Cardiac muscle cell (in vitro differentiated cells and primary cell): ENCODE data around the gene STRN. TPM values are rescaled to one million over a fixed set of nuclear protein-coding genes. Genes with fewer than 3 reads are reported as not detected.
"Not testable (repeated sequence)": the region's sequence is repeated elsewhere in the genome, so short reads cannot be mapped to it uniquely, and the experiment has no call there.

Experiments used
- DNase-seq, 2 donors: peaks; one replicate each; pipeline versions ENCODE4 v3.0.0 to v3.0.0-alpha.2; 2010 to 2017; ENCODE audit warnings: low read depth in 1 of 2, low spot score in 1 of 2
- H3K27ac ChIP-seq: fragments of 200-600 bp; sonication (generic); 2 replicates; pipeline ENCODE4 v1.5.1; 2016
- H3K27me3 ChIP-seq: fragments of 200-600 bp; sonication (generic); 2 replicates; pipeline ENCODE4 v1.6.0; 2016; ENCODE audit warnings: control low read depth
- H3K36me3 ChIP-seq: fragments of 200-600 bp; sonication (generic); 2 replicates; pipeline ENCODE4 v1.5.1; 2016; ENCODE audit warnings: control low read depth
- H3K4me1 ChIP-seq: fragments of 200-600 bp; sonication (generic); 2 replicates; pipeline ENCODE4 v1.8.1; 2017; ENCODE audit warnings: low read depth, mild to moderate bottlenecking, mixed run types
- H3K4me3 ChIP-seq: fragments of 200-600 bp; sonication (generic); 2 replicates; pipeline ENCODE4 v1.5.1; 2016; ENCODE audit warnings: mild to moderate bottlenecking
- H3K9me3 ChIP-seq: fragments of 200-600 bp; sonication (generic); 2 replicates; pipeline ENCODE4 v1.5.1; 2017; ENCODE audit warnings: low read depth, mild to moderate bottlenecking, control low read depth
- polyA plus RNA-seq: library from polyadenylated mRNA; unstranded; fragments of >200 nt; fragmentation: Nextera tagmentation; extraction: Ambion mirVana; gene quantifications from 2 replicates; pipeline ENCODE4 v1.2.1, GENCODE V29; 2016
- total RNA-seq: library from RNA; depleted of rRNA; stranded (reverse); fragments of >200 nt; gene quantifications from 2 replicates; pipeline ENCODE4 v1.2.3, GENCODE V29; 2016
- TF ChIP-seq, protein P1 (sequence below): IDR thresholded peaks from 2 replicates; pipeline ENCODE4 v1.5.1; 2012; ENCODE audit warnings: low read depth, mild to moderate bottlenecking, low read length

The STRN gene
- total and polyA plus RNA-seq, 2 experiments from 2014 or later: 11.4 to 19.5 TPM

DNA sequence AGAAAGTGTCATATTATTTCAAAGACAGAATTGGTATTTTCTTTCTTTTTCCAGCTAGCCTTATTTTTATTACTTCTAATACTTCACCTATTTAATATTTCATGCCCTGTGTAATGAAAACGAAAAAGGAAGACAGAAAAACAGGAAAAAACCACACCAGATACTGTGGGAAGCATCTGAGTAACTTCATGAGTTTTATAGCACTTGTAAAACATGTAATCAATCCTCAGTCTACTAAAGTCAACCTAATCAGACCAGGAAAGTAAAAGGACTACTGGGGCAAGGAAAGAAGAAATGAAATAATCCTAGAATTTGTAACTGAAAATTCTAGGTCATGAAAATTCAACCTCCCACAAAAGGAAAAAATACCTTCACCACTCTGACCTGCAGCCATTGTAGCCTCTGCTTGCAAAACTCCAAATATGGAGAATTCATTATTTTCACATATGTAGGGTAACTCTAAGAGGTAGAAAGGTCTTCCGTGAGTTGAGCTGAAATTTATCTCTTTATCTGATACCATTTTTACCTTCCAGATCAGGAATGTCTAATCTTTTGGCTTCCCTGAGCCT lies 34.7 kb upstream of the STRN start:
- TF ChIP-seq, protein P1, sequence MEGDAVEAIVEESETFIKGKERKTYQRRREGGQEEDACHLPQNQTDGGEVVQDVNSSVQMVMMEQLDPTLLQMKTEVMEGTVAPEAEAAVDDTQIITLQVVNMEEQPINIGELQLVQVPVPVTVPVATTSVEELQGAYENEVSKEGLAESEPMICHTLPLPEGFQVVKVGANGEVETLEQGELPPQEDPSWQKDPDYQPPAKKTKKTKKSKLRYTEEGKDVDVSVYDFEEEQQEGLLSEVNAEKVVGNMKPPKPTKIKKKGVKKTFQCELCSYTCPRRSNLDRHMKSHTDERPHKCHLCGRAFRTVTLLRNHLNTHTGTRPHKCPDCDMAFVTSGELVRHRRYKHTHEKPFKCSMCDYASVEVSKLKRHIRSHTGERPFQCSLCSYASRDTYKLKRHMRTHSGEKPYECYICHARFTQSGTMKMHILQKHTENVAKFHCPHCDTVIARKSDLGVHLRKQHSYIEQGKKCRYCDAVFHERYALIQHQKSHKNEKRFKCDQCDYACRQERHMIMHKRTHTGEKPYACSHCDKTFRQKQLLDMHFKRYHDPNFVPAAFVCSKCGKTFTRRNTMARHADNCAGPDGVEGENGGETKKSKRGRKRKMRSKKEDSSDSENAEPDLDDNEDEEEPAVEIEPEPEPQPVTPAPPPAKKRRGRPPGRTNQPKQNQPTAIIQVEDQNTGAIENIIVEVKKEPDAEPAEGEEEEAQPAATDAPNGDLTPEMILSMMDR: no peak
- Histone ChIP-seq H3K4me3 (no peak overlapping the region), H3K9me3 (no peaks in the 10 kb centered on the region), H3K4me1 (peaks cover 24% of the 10 kb centered on the region), H3K27me3 (no peaks in the 10 kb centered on the region), H3K27ac (no peak overlapping the region), H3K36me3 (peaks cover 24% of the 10 kb centered on the region)
- DNase-seq: no peak

DNA sequence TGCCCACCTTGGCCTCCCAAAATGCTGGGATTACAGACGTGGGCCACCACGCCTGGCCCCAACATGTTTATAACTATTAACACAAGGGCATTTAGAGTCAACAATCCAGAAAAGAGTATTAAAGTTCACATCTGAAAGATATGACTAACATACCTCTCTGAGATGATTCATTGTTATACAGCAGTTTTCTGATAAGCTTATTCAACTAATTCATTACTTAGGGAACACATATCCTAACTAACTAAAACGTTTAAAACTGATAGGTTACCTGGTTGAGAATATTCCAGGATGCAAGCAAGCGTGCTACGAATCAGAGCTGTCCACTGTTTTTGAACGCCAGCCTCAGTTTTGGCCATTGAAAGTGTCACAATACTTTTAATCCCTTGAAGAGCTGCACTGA lies 34.0 kb upstream of the STRN start:
- DNase-seq: peak in 1 of 2 donors; percentile 2
- TF ChIP-seq, protein P1: no peak
- no peak overlapping the region for H3K27ac ChIP-seq
- H3K4me1 ChIP-seq: peaks cover 18% of the 10 kb centered on the region
- no peaks in the 10 kb centered on the region for H3K9me3 ChIP-seq
- peaks cover 24% of the 10 kb centered on the region for H3K36me3 ChIP-seq
- H3K27me3 ChIP-seq: no peaks in the 10 kb centered on the region
- H3K4me3 ChIP-seq: no peak overlapping the region

DNA sequence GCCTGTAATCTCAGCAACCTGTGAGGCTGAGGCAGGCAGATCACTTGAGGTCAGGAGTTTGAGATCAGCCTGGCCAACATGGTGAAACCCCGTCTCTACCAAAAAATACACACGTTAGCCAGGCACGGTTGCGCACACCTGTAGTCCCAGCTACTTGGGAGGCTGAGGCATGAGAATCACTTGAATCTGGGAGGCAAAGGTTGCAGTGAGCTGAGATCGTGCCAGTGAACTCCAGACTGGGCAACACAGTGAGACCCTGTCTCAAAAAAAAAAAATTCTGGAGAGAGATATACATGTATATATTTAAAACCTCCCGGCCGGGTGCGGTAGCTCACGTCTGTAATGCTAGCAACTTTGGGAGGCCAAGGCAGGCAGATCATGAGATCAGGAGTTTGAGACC lies 33.1 kb upstream of the STRN start:
- H3K4me1 ChIP-seq, H3K4me3 ChIP-seq, H3K27me3 ChIP-seq, H3K9me3 ChIP-seq, H3K27ac ChIP-seq, DNase-seq: not testable (repeated sequence)
- H3K36me3 ChIP-seq: peaks cover 24% of the 10 kb centered on the region

DNA sequence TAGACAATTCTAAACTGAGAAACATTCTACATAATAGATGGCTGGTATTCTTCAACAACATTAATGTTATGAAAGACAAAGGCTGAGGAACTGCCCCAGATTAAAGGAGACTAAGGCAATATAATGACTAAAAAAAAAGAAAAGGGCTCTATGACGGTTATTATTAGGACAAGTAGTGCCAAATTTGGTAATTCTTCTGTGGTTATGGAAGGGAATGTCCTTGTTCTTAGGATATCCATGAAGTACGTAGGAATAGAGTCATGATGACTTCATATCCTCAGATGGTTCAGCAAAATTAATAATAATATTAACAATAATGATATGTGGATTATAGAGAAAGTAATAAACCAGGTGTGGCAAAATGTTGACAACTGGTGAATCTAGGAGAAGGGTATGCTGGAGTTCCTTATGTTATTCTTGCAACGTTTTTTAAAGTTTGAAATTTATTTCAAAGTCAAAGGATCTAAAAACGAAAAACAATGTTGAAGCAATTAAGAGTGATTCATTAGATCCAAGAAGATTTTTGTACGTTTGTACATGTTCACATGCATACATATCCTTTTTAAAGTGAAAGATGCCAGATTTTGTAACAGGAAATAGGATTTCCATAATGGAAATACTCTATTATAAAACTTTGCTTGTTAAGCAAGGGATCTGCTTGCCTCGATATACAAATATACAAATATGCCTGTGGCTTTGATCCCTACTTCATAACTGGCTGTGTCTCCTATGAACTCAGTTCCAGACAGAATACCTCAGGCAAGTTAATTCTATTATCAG lies 27.7 kb upstream of the STRN start:
- H3K4me1 ChIP-seq: no peaks in the 10 kb centered on the region
- H3K27ac ChIP-seq: no peak overlapping the region
- H3K36me3 ChIP-seq: peaks cover 7% of the 10 kb centered on the region
- TF ChIP-seq, protein P1: no peak
- no peak overlapping the region for H3K4me3 ChIP-seq
- no peaks in the 10 kb centered on the region for H3K27me3 ChIP-seq
- no peaks in the 10 kb centered on the region for H3K9me3 ChIP-seq
- DNase-seq: peak in 1 of 2 donors; percentile 13

DNA sequence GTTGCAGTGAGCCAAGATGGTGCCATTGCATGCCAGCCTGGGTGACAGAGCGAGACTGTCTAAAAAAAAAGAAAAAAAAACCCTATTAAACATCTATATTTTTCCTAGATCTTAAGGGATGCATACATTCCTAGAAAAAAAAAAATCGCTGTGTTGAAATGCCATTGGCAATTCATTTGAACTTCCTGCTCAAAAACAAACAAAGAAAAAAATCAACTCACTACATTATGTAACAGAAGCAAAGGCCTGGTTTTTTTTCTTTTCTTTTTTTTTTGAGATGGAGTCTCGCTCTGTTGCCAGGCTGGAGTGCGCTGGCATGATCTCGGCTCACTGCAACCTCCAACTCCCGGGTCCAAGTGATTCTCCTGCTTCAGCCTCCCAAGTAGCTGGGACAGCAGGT lies 21.7 kb upstream of the STRN start:
- H3K36me3 ChIP-seq: peaks cover 13% of the 10 kb centered on the region
- H3K4me1 ChIP-seq: no peaks in the 10 kb centered on the region
- no peaks in the 10 kb centered on the region for H3K27me3 ChIP-seq
- TF ChIP-seq, protein P1: no peak
- no peaks in the 10 kb centered on the region for H3K9me3 ChIP-seq
- DNase-seq: no peak
- H3K27ac ChIP-seq: no peak overlapping the region
- no peak overlapping the region for H3K4me3 ChIP-seq

DNA sequence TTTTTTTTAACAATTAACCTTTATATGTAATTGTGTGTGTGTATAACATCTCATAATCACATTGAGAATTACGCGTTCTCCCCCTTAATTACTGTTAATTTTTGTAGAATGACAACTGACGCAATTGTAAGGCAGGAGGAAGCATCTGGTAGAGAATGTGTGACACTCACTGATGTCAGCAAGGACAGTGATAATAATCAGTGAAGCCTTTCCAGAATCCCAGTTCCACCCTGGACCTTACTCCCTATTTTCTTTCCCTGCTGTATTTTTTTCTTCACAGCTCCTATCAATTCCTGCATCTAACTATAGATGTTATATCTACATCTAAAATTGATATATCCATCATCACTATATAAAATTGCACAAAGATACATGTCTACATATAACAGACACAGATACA lies 16.1 kb upstream of the STRN start:
- H3K27ac ChIP-seq: no peak overlapping the region
- TF ChIP-seq, protein P1: no peak
- no peak for DNase-seq
- H3K9me3 ChIP-seq: no peaks in the 10 kb centered on the region
- peaks cover 13% of the 10 kb centered on the region for H3K36me3 ChIP-seq
- no peak overlapping the region for H3K4me3 ChIP-seq
- no peaks in the 10 kb centered on the region for H3K4me1 ChIP-seq
- H3K27me3 ChIP-seq: no peaks in the 10 kb centered on the region
